ENCODE measurements around the gene VSIG10.
"Not testable (repeated sequence)": the region's sequence is repeated elsewhere in the genome, so short reads cannot be mapped to it uniquely, and the experiment has no call there.

The VSIG10 gene

DNA sequence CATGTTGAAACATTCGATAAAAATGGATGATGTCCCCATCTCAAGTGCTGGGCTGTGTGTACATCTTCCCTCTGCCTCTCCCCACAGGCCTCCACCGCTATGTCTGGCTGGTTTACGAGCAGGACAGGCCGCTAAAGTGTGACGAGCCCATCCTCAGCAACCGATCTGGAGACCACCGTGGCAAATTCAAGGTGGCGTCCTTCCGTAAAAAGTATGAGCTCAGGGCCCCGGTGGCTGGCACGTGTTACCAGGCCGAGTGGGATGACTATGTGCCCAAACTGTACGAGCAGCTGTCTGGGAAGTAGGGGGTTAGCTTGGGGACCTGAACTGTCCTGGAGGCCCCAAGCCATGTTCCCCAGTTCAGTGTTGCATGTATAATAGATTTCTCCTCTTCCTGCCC is 40.7 kb upstream of the VSIG10 start:
- DNase-seq (ENCODE audit: low spot score): no peak
- in situ Hi-C loops (cut with MboI; ENCODE audit: low pct_unique_long_range_greater_than_20kb, low sequenced_read_pairs, unreplicated experiment): no loop called here
- TF ChIP-seq, protein P1, sequence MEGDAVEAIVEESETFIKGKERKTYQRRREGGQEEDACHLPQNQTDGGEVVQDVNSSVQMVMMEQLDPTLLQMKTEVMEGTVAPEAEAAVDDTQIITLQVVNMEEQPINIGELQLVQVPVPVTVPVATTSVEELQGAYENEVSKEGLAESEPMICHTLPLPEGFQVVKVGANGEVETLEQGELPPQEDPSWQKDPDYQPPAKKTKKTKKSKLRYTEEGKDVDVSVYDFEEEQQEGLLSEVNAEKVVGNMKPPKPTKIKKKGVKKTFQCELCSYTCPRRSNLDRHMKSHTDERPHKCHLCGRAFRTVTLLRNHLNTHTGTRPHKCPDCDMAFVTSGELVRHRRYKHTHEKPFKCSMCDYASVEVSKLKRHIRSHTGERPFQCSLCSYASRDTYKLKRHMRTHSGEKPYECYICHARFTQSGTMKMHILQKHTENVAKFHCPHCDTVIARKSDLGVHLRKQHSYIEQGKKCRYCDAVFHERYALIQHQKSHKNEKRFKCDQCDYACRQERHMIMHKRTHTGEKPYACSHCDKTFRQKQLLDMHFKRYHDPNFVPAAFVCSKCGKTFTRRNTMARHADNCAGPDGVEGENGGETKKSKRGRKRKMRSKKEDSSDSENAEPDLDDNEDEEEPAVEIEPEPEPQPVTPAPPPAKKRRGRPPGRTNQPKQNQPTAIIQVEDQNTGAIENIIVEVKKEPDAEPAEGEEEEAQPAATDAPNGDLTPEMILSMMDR (IDR thresholded peaks at IDR 0.05; ENCODE audit: extremely low read depth, insufficient read depth, missing control alignments): no peak

DNA sequence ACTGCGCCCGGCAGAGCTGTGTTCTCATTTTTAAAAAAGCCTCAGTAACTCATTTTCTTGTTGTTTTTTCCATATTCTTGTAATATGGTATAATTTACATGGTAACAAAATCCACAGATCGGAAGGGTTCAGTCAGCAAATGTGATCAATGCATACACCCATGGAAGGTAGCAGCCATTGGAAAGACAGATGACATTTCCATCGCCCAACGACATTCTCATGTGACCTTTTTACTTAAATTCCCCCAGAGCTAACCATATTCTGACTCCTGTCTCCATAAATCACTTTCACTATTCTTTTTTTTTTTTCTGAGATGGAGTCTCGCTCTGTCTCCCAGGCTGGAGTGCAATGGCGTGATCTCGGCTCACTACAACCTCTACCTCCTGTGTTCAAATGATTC is 37.0 kb upstream of the VSIG10 start:
- no peak for DNase-seq (ENCODE audit: low spot score)
- TF ChIP-seq, protein P1 (IDR thresholded peaks at IDR 0.05; ENCODE audit: extremely low read depth, insufficient read depth, missing control alignments): no peak
- in situ Hi-C loops (cut with MboI; ENCODE audit: low pct_unique_long_range_greater_than_20kb, low sequenced_read_pairs, unreplicated experiment): no loop called here

DNA sequence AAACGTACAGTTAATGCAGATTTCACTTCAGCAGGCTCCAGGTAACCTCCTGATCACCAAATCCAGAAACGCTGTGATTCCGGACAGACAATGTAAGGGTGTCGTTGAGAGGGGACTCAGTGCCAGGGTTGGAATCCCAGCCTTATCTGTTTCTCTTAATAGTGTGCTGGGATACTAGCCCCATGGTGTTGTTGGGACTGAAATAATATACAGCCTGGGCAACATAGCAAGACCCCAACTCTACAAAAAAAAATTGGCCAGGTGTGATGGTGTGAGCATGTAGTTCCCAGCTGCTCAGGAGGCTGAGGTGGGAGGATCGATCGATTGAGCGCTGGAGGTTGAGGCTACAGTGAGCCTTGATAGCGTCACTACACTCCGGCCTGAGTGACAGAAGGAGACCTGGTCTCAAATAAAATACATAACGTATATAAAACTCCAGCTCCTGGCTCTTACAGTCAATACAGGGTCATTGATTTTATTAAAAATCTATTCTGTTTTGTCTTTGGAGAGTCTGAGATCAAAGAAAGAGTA is 33.4 kb upstream of the VSIG10 start:
- in situ Hi-C loops (cut with MboI; ENCODE audit: low pct_unique_long_range_greater_than_20kb, low sequenced_read_pairs, unreplicated experiment): no loop called here
- DNase-seq (ENCODE audit: low spot score): no peak
- TF ChIP-seq, protein P1 (IDR thresholded peaks at IDR 0.05; ENCODE audit: extremely low read depth, insufficient read depth, missing control alignments): no peak

DNA sequence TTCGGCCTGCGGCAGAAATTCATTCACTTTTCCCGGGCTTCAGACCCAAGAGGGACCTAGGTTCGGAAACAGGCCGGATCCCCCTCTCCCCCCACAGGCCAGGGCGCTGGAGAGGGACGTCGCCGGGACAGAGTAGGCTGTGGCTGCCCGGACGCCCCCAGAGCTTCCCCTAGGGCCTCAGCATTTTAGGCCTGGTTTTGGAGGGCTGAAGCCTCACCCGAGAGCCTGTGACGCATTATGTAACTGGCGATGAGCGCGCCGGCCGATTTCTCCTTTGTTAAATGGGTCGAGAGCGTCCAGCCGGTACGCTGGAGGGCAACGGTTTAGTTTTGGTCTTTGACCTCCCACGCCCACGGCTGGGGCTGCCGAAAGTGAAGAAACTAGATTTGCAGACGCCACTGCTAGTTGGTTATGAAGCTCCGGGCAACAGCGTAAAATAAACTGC is 32.8 kb upstream of the VSIG10 start:
- peak; percentile 64 for DNase-seq (ENCODE audit: low spot score)
- in situ Hi-C loops (cut with MboI; ENCODE audit: low pct_unique_long_range_greater_than_20kb, low sequenced_read_pairs, unreplicated experiment): no loop called here
- TF ChIP-seq, protein P1 (IDR thresholded peaks at IDR 0.05; ENCODE audit: extremely low read depth, insufficient read depth, missing control alignments): no peak

DNA sequence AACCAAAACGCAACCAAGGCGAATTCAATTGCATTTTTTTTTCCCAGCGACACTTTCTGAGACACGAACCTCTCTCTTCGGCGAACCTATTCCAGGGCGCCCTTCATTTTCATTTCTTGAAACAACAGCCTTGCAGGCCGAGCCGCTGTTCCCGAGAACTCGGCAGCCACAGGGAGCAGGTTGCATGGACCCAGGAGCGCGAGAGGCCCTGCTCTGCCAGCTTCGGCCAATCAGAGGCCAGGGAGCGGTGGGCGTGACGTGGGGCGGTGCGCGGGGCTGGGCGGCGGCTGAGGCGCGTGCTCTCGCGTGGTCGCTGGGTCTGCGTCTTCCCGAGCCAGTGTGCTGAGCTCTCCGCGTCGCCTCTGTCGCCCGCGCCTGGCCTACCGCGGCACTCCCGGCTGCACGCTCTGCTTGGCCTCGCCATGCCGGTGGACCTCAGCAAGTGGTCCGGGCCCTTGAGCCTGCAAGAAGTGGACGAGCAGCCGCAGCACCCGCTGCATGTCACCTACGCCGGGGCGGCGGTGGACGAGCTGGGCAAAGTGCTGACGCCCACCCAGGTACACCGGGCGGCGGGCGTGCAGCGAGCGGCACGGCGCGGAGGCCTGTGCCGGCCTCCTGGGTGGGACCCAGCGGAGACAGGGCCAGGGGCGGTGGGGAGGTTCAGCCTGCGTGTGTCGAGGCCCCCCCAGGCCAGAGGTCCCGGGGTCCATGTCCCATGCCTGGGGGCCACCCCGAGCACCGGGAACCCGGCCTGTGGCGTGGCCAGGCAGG is 32.2 kb upstream of the VSIG10 start, which contains the start of gene PEBP1:
Gene PEBP1, plus strand, starts transcription at position 337 of the 771 bp plus-strand sequence. Its CDS starts 86 bp downstream, at position 423.
- TF ChIP-seq, protein P1 (IDR thresholded peaks at IDR 0.05; ENCODE audit: extremely low read depth, insufficient read depth, missing control alignments): peak; percentile 8
- peak; percentile 96 for DNase-seq (ENCODE audit: low spot score)
- in situ Hi-C loops (cut with MboI; ENCODE audit: low pct_unique_long_range_greater_than_20kb, low sequenced_read_pairs, unreplicated experiment): no loop called here

DNA sequence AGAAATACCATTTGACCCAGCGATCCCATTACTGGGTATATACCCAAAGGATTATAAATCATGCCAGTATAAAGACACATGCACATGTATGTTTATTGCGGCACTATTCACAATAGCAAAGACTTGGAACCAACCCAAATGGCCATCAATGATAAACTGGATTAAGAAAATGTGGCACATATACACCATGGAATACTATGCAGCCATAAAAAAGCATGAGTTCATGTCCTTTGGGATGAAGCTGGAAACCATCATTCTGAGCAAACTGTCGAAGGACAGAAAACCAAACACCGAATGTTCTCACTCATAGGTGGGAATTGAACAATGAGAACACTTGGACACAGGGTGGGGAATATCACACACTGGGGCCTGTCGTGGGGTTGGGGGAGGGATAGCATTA is 25.6 kb upstream of the VSIG10 start:
- DNase-seq (ENCODE audit: low spot score); in situ Hi-C loops (cut with MboI; ENCODE audit: low pct_unique_long_range_greater_than_20kb, low sequenced_read_pairs, unreplicated experiment): not testable (repeated sequence)

DNA sequence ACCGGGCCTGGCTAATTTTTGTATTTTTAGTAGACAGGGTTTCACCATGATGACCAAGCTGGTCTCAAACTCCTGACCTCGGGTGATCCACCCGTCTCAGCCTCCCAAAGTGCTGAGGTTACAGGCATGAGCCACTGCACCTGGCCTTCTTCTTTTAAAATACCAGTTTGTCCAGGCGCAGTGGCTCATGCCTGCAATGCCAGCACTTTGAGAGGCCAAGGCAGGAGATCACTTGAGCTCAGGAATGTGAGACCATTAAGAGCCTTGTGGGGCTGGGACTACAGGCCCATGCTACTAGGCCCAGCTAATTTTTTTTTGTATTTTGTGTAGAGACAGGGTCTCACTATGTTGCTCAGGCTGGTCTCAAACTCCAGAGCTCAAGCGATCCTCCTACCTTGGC is 24.1 kb upstream of the VSIG10 start:
- in situ Hi-C loops (cut with MboI; ENCODE audit: low pct_unique_long_range_greater_than_20kb, low sequenced_read_pairs, unreplicated experiment): no loop called here
- TF ChIP-seq, protein P1 (IDR thresholded peaks at IDR 0.05; ENCODE audit: extremely low read depth, insufficient read depth, missing control alignments): no peak

More for the DNA sequence above, 24.1 kb upstream of the VSIG10 start:
- no peak for DNase-seq (ENCODE audit: low spot score)

Measured in GM13977 (cell line).